Hepatocyte (in vitro differentiated cells): ENCODE results near the gene SAMD11. TPM values are rescaled to one million over a fixed set of nuclear protein-coding genes. Genes with fewer than 3 reads are reported as not detected.

Experiments
- DNase-seq: peaks from one replicate; pipeline ENCODE4 v3.0.0-alpha.2; 2016; ENCODE audit warnings: low spot score
- H2AFZ ChIP-seq: fragments of 200-600 bp; sonication (generic); 2 replicates; pipeline ENCODE4 v1.6.0; 2016; ENCODE audit warnings: antibody characterized with exemption, mild to moderate bottlenecking
- H3K27ac ChIP-seq: fragments of 200-600 bp; sonication (generic); 2 replicates; pipeline ENCODE4 v1.5.1; 2016; ENCODE audit warnings: mild to moderate bottlenecking
- H3K27me3 ChIP-seq: fragments of 200-600 bp; sonication (generic); 2 replicates; pipeline ENCODE4 v1.6.1; 2016
- H3K36me3 ChIP-seq: fragments of 200-600 bp; sonication (generic); replicated peaks from 2 replicates; pipeline ENCODE4 v1.5.1; 2016; ENCODE audit warnings: low read depth; ENCODE audit not compliant: insufficient read depth
- H3K4me1 ChIP-seq: fragments of 200-600 bp; sonication (generic); 2 replicates; pipeline ENCODE4 v1.5.1; 2016; ENCODE audit warnings: mild to moderate bottlenecking, moderate library complexity; ENCODE audit not compliant: insufficient read depth
- H3K4me2 ChIP-seq: fragments of 200-600 bp; sonication (generic); 2 replicates; pipeline ENCODE4 v1.6.0; 2016
- H3K4me3 ChIP-seq: fragments of 200-600 bp; sonication (generic); 2 replicates; pipeline ENCODE4 v1.5.1; 2016; ENCODE audit warnings: mild to moderate bottlenecking
- H3K79me2 ChIP-seq: fragments of 200-600 bp; sonication (generic); 2 replicates; pipeline ENCODE4 v1.6.0; 2017; ENCODE audit warnings: mild to moderate bottlenecking
- H3K9me2 ChIP-seq: fragments of 200-600 bp; sonication (generic); replicated peaks from 2 replicates; pipeline ENCODE4 v1.6.0; 2017; ENCODE audit warnings: mild to moderate bottlenecking; ENCODE audit not compliant: insufficient read depth
- H3K9me3 ChIP-seq: fragments of 200-600 bp; sonication (generic); 2 replicates; pipeline ENCODE4 v1.5.1; 2016; ENCODE audit warnings: low read depth, mild to moderate bottlenecking
- H4K20me1 ChIP-seq: fragments of 200-600 bp; sonication (generic); 2 replicates; pipeline ENCODE4 v1.6.0; 2016; ENCODE audit warnings: mild to moderate bottlenecking; ENCODE audit not compliant: insufficient read depth, poor library complexity, severe bottlenecking
- CTCF ChIP-seq: fragments of 200-600 bp; sonication (generic); IDR thresholded peaks from 2 replicates; pipeline ENCODE4 v1.5.1; 2016; ENCODE audit warnings: antibody characterized with exemption, mild to moderate bottlenecking; ENCODE audit not compliant: poor library complexity
- EZH2 ChIP-seq: fragments of 200-600 bp; sonication (generic); IDR thresholded peaks from 2 replicates; pipeline ENCODE4 v1.6.1; 2016; ENCODE audit warnings: antibody characterized with exemption, mild to moderate bottlenecking, borderline replicate concordance
- EZH2phosphoT487 ChIP-seq: fragments of 200-600 bp; sonication (generic); IDR thresholded peaks from one replicate; pipeline ENCODE4 v1.6.1; 2018; ENCODE audit warnings: antibody characterized with exemption, mild to moderate bottlenecking, low read depth, moderate library complexity; ENCODE audit not compliant: unreplicated experiment, severe bottlenecking
- WGBS: methylation state at CpG from one replicate; pipeline ENCODE4 v1.1.6; 2016; ENCODE audit warnings: low lambda C conversion rate; ENCODE audit errors: missing lambda C conversion rate; 5-methylcytosine and 5-hydroxymethylcytosine counted together
- polyA plus RNA-seq: library from polyadenylated mRNA; unstranded; fragments of >200 nt; fragmentation: Nextera tagmentation; extraction: Ambion mirVana; gene quantifications from 2 replicates; pipeline ENCODE4 v1.2.1, GENCODE V29; 2016
- total RNA-seq: library from RNA; depleted of rRNA; stranded (reverse); fragments of >200 nt; gene quantifications from 2 replicates; pipeline ENCODE4 v1.2.3, GENCODE V29; 2014

Gene SAMD11
- total and polyA plus RNA-seq, 2 experiments from 2014 or later, result 9.5 to 17.1 TPM

GRCh38 chr1:980602-981395 lies 57.1 kb downstream of the SAMD11 start:
- no peak for TF ChIP-seq CTCF
- no peak for TF ChIP-seq EZH2
- no peak for TF ChIP-seq EZH2phosphoT487
- 86% methylated on average over 33 of the region's 35 CpGs for WGBS

GRCh38 chr1:981491-981954 lies 57.8 kb downstream of the SAMD11 start:
- Histone ChIP-seq H3K4me1 (no peaks in the 10 kb centered on the region), H3K9me2 (no peaks in the 10 kb centered on the region), H2AFZ (no peak overlapping the region), H3K4me3 (no peak overlapping the region), H3K79me2 (no peaks in the 10 kb centered on the region), H3K4me2 (no peak overlapping the region), H3K36me3 (no peaks in the 10 kb centered on the region), H3K27me3 (peaks cover 5% of the 10 kb centered on the region), H4K20me1 (no peaks in the 10 kb centered on the region), H3K27ac (no peak overlapping the region), H3K9me3 (no peaks in the 10 kb centered on the region)
- no peak for DNase-seq
- WGBS, result 86% methylated on average over 20 of the region's 21 CpGs
- TF ChIP-seq CTCF (no peak), EZH2phosphoT487 (no peak), EZH2 (no peak)

More at GRCh38 chr1:980602-981395, 57.1 kb downstream of the SAMD11 start:
- H3K79me2 ChIP-seq, result no peaks in the 10 kb centered on the region
- no peak overlapping the region for H2AFZ ChIP-seq
- DNase-seq, result no peak
- H3K9me3 ChIP-seq, result no peaks in the 10 kb centered on the region
- peaks cover 1% of the 10 kb centered on the region for H3K4me1 ChIP-seq
- H4K20me1 ChIP-seq, result no peaks in the 10 kb centered on the region
- H3K36me3 ChIP-seq, result no peaks in the 10 kb centered on the region
- no peaks in the 10 kb centered on the region for H3K9me2 ChIP-seq
- H3K27me3 ChIP-seq, result peaks cover 5% of the 10 kb centered on the region
- H3K4me3 ChIP-seq, result no peak overlapping the region
- H3K4me2 ChIP-seq, result no peak overlapping the region
- H3K27ac ChIP-seq, result no peak overlapping the region

GRCh38 chr1:981955-982558 lies 58.3 kb downstream of the SAMD11 start, which contains the start of gene PERM1:
Gene PERM1, minus strand, starts transcription at chr1:982093. Its CDS starts 1,064 bp downstream, at chr1:981029.
- Histone ChIP-seq H3K4me3 (no peak within 1 kb of the TSS), H3K9me2 (no peaks in the 10 kb centered on the region), H3K4me2 (no peak within 1 kb of the TSS), H3K27me3 (peaks cover 5% of the 10 kb centered on the region), H3K79me2 (no peaks in the 10 kb centered on the region), H3K9me3 (no peaks in the 10 kb centered on the region), H2AFZ (no peak within 1 kb of the TSS), H3K36me3 (no peaks in the 10 kb centered on the region), H3K4me1 (no peaks in the 10 kb centered on the region), H3K27ac (no peak within 1 kb of the TSS), H4K20me1 (no peaks in the 10 kb centered on the region)
- 82% methylated on average over 28 of the region's 28 CpGs for WGBS
- DNase-seq, result no peak
- no peak for TF ChIP-seq EZH2
- no peak for TF ChIP-seq EZH2phosphoT487
- no peak for TF ChIP-seq CTCF
